ENCODE data around the gene CNTN5. TPM values are rescaled to one million over a fixed set of nuclear protein-coding genes. Genes with fewer than 3 reads are reported as not detected.

CNTN5 gene
- total RNA-seq, 2 donors from 2014 or later = not detected

DNA sequence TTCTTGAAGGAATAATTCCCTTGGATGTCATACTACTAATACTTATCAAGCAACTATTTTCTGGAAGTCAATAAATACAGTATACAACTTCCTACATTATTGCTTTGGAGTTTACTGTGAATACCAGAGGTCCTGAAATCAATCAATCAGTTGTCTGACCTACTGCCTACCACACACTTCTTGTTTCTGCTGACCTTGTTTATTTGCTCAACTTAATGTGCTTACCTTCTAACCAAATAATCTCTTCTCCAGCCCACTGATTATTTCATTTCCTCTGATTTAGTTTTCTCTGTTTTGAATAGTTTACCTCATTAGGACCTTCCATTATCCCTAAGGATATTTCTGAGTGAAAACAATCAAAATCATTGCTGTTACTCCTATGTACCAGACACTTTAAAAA lies 1142.7 kb downstream of the CNTN5 start:
- no peaks in the 10 kb centered on the region for H3K36me3 ChIP-seq
- no peak for TF ChIP-seq CTCF (IDR thresholded peaks at IDR 0.05)

DNA sequence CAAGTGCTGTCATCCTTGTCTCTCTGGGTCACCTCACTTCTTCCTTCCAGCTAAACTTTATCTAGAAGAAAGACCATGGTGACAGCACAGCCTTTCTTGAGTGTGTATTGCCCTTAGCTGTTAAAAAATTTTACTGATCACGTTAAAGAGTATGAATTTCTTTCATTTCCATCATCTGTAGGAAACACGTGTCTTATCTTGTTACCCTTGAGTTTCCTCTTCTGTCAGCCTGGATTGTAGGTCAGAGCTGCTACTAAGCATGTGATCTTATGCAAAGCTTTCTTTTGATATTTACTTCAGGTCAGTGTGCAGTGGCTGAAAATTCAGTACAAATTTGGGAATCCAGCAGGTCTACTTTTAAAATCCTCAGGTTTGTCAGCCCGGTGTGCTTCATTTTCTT lies 1154.1 kb downstream of the CNTN5 start:
- Histone ChIP-seq H3K36me3 (no peaks in the 10 kb centered on the region), H3K9ac (ENCODE audit: low read depth in 2 of 2, low read length in 2 of 2) (no peak overlapping the region), H3K9me3 (no peaks in the 10 kb centered on the region), H3K27me3 (no peaks in the 10 kb centered on the region), H3K27ac (no peak overlapping the region), H3K4me3 (no peak overlapping the region), H3K4me1 (no peaks in the 10 kb centered on the region)
- intact Hi-C loops (cut with DNase I) = no loop called here
- TF ChIP-seq CTCF (IDR thresholded peaks at IDR 0.05) = no peak
- no peak for DNase-seq

More for the DNA sequence above, 1142.7 kb downstream of the CNTN5 start:
- Histone ChIP-seq H3K27me3 (no peaks in the 10 kb centered on the region), H3K9ac (ENCODE audit: low read depth in 2 of 2, low read length in 2 of 2) (no peak overlapping the region), H3K9me3 (no peaks in the 10 kb centered on the region), H3K4me1 (no peaks in the 10 kb centered on the region), H3K27ac (no peak overlapping the region), H3K4me3 (no peak overlapping the region)
- DNase-seq = no peak
- intact Hi-C loops (cut with DNase I) = no loop called here

GRCh38 chr11:100176456-100176855 lies 1155.7 kb downstream of the CNTN5 start:
- Histone ChIP-seq H3K9ac (ENCODE audit: low read depth in 2 of 2, low read length in 2 of 2) (no peak overlapping the region), H3K27me3 (no peaks in the 10 kb centered on the region), H3K27ac (no peak overlapping the region), H3K4me1 (no peaks in the 10 kb centered on the region), H3K4me3 (no peak overlapping the region), H3K9me3 (no peaks in the 10 kb centered on the region), H3K36me3 (no peaks in the 10 kb centered on the region)
- intact Hi-C loops (cut with DNase I) = no loop called here
- DNase-seq = no peak
- no peak for TF ChIP-seq CTCF (IDR thresholded peaks at IDR 0.05)

GRCh38 chr11:100177651-100178050 lies 1156.9 kb downstream of the CNTN5 start:
- intact Hi-C loops (cut with DNase I) = no loop called here
- no peaks in the 10 kb centered on the region for H3K27me3 ChIP-seq
- no peaks in the 10 kb centered on the region for H3K4me1 ChIP-seq
- TF ChIP-seq CTCF (IDR thresholded peaks at IDR 0.05) = no peak
- H3K36me3 ChIP-seq = no peaks in the 10 kb centered on the region
- no peak overlapping the region for H3K27ac ChIP-seq
- DNase-seq = no peak
- no peak overlapping the region for H3K4me3 ChIP-seq
- no peak overlapping the region for H3K9ac ChIP-seq (ENCODE audit: low read depth in 2 of 2, low read length in 2 of 2)
- no peaks in the 10 kb centered on the region for H3K9me3 ChIP-seq

- Histone ChIP-seq H3K9ac (ENCODE audit: low read depth in 2 of 2, low read length in 2 of 2) (no peak overlapping the region), H3K27ac (no peak overlapping the region), H3K4me3 (no peak overlapping the region), H3K36me3 (no peaks in the 10 kb centered on the region), H3K4me1 (no peaks in the 10 kb centered on the region), H3K9me3 (no peaks in the 10 kb centered on the region), H3K27me3 (no peaks in the 10 kb centered on the region)
- intact Hi-C loops (cut with DNase I) = no loop called here
- TF ChIP-seq CTCF (IDR thresholded peaks at IDR 0.05) = no peak
- DNase-seq = no peak
These were observed 1161.6 kb downstream of the CNTN5 start for GRCh38 chr11:100182350-100182749.

DNA sequence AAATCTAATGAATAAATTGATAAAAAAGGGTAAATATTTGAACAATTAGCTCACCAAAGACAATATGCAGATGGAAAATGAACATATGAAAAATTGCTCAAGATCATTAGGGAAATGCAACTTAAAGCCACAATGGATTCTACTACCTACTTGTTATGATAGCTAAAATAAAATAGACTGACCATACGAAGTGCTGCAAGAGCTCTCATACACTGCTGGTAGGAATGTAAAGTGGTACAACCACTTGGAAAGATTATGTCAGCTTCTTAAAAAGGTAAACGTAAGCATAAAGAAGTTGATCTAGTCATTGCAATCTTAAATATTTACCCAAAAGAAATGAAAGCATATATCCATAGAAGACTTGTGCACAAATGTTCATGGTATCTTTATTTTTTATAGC lies 1162.2 kb downstream of the CNTN5 start:
- no peak for TF ChIP-seq CTCF (IDR thresholded peaks at IDR 0.05)
- intact Hi-C loops (cut with DNase I) = no loop called here
- Histone ChIP-seq H3K27me3 (no peaks in the 10 kb centered on the region), H3K9ac (ENCODE audit: low read depth in 2 of 2, low read length in 2 of 2) (no peak overlapping the region), H3K9me3 (no peaks in the 10 kb centered on the region), H3K4me1 (no peaks in the 10 kb centered on the region), H3K4me3 (no peak overlapping the region), H3K36me3 (no peaks in the 10 kb centered on the region), H3K27ac (no peak overlapping the region)
- DNase-seq = no peak
